HuH-7 (cell line): ENCODE results near the gene FGD2.
"Not testable (repeated sequence)": the region's sequence is repeated elsewhere in the genome, so short reads cannot be mapped to it uniquely, and the experiment has no call there.

Experiments
- DNase-seq: peaks from one replicate; pipeline ENCODE4 v3.0.0; 2011; ENCODE audit warnings: low spot score

FGD2 gene

DNA sequence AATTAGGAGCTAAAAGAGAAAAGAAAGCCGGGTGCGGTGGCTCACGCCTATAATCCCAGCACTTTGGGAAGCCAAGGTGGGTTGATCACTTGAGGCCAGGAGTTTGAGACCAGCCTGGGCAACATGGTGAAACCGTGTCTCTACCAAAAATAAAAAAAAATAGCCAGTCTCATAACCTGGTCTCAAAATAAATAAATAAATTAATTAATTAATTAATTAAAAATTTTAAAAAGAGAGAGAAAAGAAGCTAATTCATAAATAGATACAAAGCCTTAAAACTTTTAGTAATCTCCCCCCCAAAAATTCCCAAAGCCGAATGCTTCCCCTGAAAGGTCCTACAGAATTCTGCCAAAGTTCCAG lies 53.5 kb downstream of the FGD2 start:
- not testable (repeated sequence) for DNase-seq

DNA sequence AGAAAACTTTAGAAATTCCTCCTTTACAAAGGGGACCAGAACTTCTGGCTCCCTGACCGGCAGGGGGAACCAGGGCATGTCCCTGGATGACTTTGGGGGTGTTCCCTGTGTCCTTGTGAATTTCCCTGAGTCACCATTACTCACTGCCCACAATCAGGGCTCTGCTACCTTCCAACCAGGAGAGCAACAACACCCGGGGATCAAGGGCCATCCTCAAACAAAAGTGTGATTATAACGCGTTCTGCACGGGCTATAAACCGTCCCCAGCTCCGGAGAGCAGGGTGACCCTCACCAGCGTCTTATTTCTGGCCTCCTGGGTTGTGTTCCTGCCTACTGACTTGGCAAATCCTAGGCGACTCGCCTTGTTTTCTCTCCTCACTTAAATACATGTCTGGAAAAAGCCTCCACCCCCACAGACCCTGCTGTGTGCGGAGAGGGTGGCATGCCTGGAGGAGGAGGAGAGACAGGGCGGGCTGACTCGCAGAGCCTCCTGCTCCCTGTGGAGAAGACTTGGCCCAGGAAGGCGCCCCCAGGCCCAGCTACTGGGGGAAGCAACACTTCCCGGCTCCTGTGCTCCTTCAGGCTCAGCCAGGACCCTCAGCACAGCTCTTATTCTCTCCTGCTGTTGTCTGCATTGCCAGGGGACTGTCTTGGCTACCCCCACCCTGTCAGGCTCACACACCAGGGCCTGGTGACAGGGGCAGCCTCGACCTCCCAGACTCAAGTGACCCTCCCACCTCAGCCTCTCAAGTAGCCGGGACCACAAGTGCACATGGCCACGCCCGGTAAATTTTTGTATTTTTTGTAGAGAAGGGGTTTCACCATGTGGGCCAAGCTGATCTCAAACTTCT lies 54.1 kb downstream of the FGD2 start:
- peak; percentile 68 for DNase-seq

DNA sequence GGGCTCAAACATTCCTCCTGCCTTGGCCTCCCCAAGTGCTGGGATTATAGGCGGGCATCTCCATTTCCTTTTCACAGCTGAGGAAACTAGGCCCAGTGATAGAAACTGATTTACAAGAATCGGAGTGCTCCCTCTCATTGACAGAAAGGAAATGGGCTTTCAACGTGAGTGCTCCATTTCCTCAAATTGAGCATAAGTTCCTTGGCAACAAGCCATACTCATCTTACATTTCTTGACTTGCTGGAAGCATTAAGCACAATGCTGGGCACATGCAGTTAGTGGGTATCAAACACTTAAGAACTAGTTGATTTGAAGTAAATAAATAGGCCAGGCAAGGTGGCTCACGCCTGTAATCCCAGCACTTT lies 54.7 kb downstream of the FGD2 start:
- no peak for DNase-seq

DNA sequence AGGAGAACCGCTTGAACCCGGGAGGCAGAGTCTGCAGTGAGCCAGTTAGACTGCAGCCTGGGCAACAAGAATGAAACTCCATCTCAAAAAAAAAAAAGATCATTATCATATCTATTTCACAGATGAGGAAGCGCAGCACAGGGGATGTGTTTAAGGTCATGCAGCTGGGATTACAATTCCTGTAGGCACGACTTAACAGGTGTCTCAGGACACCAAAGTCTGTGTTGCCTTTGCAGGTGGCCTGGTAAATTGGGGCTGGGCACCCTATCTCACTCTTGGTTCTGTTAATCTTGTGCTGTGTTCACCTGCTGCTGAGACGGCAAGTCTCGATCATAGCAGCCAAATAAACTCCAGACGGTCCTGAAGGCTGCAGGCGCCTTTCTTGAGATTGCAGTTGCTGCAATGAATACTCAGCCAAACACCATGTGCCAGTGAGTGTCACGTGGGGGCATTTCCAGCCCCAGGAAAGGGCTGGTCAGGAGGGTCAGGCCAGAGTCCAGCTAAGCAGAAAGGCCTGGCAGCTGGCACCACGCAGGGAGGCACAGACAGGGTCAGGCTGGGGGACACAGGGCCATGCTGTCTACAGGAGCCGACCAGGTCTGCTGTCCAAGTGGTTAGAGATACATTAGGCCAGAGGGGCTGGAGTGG lies 55.8 kb downstream of the FGD2 start:
- DNase-seq, result no peak

DNA sequence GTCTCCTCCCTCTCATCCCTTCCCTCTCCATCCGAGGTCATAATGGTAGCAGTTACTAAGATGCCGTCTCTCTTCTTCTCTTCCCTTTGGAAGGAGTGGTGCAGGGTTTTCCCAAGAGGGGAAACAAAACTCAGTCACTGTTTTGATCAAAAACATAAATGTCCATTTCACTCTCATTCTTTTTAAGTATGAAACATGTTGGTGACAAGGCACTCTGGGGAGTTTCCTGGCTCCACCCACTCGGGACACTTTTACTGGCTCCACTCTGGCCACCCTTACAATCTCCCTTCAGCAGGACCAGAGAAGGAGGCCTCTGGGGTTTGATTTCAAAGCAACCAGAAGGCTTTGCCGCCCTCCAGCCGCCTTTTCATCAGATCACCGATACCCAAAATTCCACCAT lies 57.0 kb downstream of the FGD2 start:
- no peak for DNase-seq

DNA sequence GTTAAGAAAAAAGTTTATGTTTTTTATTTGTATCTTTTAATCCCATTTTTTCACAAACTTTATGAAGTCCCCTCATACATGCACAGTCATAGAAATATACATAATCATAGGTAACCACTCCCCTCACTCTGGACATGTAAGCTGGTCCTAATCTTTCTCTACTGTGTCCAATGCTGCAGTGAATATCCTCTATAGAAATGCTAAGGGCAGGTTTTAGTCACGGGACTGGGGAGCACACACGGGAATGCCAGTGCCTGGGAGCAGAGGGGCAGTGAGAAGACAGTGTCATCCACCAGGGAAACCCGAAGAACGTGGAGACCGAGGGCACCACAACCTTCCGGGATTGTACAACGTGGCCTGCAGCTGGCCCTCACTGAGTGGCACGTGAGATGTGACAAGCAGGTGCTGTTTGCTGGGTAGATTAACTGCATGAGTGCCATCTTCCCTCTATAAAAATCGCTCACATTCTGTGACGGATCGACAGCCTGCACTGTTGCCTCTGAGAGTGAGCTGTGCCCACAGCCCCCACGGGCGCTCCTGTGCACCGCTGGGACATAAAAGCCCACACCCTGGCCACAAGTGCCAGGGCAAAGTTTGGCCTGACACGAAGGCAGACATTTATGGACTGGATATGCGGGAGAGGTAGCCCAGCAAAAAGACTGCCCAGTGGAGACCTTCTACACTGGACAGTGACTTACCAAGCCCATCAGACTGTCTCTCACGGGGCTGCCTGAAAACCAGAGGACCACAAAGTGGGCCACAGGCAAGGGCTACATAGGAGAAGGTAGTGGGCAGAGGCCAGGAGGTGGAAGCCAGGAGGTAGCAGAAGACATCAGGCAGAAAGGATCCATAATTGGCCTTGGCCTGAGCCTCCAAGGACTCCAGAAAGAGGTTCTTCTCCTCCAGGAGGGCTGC lies 63.2 kb downstream of the FGD2 start:
- no peak for DNase-seq

DNA sequence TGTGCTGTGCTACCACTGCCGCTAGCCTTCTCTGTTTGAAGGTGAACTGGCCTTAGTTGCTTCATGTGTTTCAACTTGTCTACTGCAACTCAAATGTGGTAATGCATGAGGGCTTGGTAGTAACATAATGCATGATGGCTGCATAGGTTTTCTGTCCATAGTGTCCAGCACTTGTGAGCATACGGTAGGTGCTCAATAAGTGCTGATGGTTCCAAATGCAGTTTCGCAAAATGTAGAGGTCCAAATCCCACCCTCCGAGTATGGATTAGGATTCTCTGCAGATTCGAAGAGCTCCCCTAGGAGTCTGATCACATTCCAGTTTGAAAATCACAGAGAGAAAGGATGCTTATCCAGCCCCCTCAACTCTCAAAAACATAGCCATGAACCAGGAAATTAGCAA lies 64.2 kb downstream of the FGD2 start:
- no peak for DNase-seq

DNA sequence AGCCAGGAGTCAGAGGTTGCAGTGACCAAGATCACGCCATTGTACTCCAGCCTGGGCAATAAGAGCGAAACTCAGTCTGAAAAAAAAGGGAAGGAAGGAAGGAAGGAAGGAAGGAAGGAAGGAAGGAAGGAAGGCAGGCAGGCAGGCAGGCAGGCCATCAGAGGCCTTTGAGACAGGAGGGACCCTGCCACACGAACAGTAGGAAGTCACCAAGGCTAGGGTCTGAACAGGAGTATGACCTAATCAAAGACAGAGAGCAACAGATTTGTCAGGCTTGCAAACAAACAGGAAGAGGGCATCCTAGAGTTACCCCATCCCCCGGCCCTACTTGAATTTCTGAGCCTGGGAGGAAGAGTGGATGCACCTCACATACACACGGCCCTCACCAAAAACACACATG lies 67.1 kb downstream of the FGD2 start:
- no peak for DNase-seq

DNA sequence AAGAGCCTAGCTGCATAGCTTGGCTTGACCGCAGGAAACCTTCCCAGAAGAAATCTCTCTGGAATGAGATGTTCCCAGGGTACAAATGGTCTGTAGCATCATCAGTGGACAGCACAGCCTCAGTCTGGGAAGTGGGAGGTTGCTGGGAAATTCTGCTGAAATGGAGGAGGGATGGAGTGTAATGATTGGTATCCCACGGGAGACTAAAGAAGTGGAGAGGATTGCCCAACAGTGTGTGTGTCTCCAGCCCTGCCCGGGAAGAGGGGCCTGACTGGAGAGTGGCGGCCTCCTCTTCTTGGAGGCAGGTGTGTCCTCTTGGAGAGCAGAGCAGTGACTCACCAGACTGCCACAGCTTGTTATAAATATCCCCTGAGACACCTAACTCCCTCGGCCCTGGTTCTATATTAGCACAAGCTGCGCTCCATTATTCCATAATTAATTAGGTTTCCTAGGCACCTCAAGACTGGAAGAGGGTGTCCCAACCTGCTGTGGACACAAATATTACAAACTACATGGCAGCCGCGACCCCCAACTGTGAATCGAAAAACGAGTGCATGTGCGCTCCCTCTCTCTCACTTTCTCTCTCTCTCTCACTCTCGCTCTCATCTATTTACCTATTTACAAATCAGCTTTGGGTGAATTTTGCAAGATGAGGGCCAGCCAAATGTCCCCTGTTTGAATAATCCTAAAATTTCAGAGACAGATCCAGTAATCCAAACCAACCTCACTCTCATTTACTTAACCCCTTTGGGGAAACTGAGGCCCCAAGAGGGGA lies 68.8 kb downstream of the FGD2 start:
- DNase-seq, result no peak

DNA sequence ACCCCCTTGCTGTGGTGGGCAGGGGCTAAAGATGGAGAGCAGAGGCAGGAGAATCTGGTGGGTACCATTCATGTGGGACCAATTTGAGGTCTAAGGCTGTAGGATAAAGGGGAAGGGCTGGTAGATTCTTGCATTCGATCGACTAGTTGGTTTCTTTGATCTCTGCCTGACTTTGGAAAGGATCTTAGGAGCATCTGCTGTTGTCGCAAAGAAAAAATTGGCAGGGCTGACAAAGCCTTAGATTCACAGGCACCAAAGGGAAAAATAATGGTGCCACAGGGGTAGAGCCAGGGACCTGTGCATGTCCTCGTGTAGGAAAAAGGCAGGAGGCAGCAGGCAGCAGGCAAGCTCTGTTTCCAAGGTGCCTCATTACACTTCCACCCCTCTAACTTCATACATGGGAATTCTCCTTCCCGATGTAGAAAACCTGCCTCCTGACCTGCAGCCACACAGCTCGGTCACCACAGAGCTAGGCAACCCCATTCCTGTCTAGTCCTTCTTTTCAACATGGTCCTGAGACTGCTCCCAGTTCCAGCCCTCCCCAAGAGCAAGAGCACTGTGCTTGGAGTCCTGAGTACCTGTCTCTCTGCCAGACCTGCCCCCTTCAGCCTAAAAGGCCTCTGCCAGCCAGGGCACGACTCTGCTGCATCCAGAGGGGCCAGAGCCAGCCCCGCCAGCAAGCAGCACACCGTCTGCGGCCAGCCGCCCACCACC lies 71.9 kb downstream of the FGD2 start:
- no peak for DNase-seq

DNA sequence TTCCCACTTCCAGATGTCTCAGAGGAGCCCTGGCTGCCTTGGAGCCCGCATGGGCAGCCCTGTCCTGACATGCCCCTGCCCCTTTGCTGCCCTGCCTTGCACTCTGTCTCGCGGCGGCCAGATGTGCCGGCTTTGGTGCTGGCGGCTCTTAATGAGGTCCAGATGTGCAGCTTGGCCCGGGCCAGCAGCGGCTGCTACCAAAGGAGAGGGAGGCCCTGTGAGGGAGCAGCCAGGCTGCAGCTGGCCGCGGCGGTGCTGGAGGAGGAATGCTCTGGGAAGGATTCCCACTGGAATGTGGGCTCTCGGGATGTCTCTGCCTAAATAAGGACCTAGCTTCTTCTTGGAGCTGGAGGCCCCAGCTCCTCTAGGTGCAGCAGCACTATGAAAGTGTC lies 72.4 kb downstream of the FGD2 start:
- no peak for DNase-seq
